Stimulated activated naive CD8-positive, alpha-beta T cell treated with anti-CD3 and anti-CD28 coated beads, Interleukin-15, Interleukin-2, amounts not matched to agents 100 U/mL and 50 U/mL, for 24 hours (primary cell): Measurements from ENCODE around the gene PBX4.
A peak's percentile ranks its signal among the peaks of the same experiment; 100 is the strongest.
"Not testable (repeated sequence)": the region's sequence is repeated elsewhere in the genome, so short reads cannot be mapped to it uniquely, and the experiment has no call there.

Source experiments
- ATAC-seq: fragments of 150-1000 bp; cut with Tn5 transposase; one replicate; pipeline ENCODE4 v1.10.0; 2021
- DNase-seq: peaks from one replicate; pipeline ENCODE4 v3.0.0; 2021

The PBX4 gene

GRCh38 chr19:19626516-19627472, 8.3 kb upstream of the PBX4 start:
- no peak for ATAC-seq

DNA sequence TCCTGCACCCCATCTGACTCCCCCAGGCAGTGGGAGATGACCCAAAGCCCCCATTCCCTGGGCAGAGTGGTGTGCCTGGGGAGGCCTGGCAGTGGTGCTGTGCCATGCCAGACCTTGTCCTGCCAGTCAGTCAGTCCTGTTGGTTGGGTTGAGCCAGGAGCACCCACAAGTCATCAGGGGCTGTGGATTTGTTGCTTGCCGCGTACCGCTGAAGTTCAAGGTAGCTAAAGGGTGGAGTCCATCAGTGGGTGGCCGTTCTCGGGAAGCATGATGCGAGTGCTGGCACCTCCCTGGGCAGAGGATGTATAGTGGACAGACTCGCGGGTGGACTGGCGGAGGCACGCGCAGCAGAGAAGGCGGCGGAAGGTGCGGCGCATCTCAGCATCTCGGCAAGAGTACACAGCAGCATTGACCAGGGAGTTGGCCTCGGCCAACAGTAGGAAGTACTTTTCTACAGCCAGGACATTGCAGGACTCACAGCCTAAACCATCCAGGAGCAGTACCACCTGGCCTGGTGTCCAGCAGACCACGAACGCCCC, 5.6 kb upstream of the PBX4 start:
- no peak for ATAC-seq
- no peak for DNase-seq

More at GRCh38 chr19:19626516-19627472, 8.3 kb upstream of the PBX4 start:
- no peak for DNase-seq

GRCh38 chr19:19623383-19623782, 4.9 kb upstream of the PBX4 start:
- no peak for DNase-seq
- no peak for ATAC-seq

DNA sequence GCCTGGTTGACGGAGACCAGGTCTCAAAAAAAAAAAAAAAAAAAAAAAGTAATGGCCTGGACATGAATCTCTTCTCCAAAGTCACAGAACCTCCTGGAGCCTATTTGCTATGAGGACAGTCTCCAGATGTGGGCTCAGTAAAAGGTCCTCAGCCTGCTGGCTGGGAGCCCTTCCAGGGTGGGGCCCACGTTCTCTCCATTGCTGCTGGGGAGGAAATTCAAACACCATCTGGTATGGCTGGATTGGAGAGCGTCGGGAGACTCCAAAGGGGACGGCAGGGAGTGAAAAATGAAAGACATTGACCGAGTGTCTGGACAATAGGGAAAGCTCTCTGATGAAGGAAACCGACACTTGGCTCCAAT, 1.3 kb upstream of the PBX4 start:
- no peak for DNase-seq
- ATAC-seq = no peak

DNA sequence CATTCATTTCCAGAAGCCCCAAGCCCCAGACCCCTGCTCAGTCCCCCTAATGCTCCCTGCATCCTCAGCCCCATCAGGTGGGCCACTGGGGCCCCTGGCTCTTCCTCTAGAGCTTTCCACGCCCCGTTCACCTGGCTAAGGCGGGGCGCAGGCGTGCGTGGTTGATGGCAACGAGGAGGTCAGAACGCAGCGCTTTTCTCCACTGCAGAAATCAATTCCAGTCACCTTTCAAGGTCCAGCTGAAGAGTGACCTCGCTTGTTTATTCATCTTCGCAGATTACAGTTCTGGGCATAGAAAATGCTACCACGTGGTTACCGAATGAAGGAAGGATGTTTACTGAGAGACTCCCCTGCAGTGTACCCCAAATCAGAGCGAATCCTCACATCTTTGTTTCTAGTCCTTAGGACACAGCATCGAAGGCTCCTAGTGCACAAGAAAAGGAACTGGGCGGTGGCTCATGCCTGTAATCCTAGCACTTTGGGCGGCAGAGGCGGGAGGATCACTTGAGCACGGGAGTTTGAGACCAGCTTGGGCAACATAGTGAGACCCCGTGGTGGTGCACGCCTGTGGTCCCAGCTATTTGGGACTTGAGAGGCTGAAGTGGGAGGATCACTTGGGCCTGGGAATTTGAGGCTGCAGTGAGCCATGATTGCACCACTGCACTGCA, 828 bp upstream of the PBX4 start:
- no peak for DNase-seq
- ATAC-seq = no peak

DNA sequence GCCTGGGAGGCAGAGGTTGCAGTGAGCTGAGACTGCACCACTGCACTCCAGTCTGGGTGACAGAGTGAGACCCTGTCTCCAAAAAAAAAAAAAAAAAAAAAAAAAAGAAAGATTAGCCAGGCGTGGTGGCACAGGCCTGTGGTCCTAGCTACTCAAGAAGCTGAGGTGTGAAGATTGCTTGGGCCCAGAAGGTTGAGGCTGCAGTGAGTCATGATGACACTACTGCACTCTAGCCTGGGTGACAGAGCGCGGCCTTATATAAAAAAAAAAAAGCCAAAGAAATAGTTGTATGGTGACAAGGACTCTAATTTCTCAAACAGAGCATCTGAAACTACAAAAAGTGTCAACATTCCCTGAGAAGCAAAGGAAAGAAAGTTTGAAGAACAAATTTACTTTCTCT, 3.4 kb downstream of the PBX4 start:
- DNase-seq (peak; percentile 49), ATAC-seq (peak; percentile 70)

DNA sequence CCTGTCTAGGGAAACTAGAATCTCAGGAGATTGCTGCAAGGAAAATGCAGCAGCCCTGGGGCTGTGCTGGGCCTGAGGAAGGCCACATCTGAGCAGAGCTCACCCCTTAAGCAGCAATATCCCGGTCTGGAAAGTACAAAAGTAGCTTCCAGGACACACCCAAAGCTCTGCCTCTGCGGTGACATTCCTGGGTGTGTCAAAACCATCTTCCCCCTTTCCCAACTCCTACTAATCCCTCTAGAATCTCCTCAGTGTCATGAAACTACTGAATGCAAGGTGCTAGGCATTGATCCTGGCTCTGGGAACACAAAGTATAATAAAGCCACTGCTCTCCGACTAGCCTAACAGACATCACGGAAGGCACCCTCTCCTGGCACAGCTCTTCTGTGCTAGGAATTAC, 5.0 kb downstream of the PBX4 start:
- ATAC-seq (no peak), DNase-seq (no peak)

GRCh38 chr19:19610376-19611202, 7.9 kb downstream of the PBX4 start:
- ATAC-seq (no peak), DNase-seq (no peak)

GRCh38 chr19:19606686-19607085, 11.8 kb downstream of the PBX4 start:
- ATAC-seq = not testable (repeated sequence)

GRCh38 chr19:19606021-19606420, 12.5 kb downstream of the PBX4 start:
- ATAC-seq = peak; percentile 70
- DNase-seq = no peak

More at GRCh38 chr19:19606686-19607085, 11.8 kb downstream of the PBX4 start:
- DNase-seq = not testable (repeated sequence)

- DNase-seq = no peak
- ATAC-seq = no peak
These were observed 15.7 kb downstream of the PBX4 start for GRCh38 chr19:19602713-19603324.

GRCh38 chr19:19602136-19602712, 16.3 kb downstream of the PBX4 start:
- no peak for ATAC-seq
- no peak for DNase-seq

DNA sequence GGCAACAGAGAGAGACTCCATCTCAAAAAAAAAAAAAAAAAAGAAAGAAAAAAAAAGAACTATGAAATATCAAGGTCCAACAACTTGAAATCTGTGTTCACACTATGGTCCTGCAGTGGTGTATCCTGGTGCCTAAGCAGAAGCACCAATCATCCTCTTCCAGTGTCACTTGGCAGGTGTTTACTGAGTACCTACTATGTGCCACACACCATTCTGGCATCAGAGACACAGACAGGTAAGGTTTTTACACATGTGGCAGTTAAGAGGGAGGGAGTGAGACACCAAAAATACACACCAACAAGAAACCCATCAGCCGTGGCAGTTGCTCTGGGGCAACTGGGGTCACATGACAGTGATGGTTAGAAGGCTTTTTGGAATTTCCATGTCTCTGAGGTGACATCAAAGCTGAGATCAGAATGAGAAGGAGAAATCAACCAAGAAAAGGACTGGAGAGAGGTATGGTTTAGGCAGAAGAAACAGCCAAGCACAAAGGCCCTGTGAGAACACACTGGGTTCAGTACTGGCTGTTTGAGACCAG, 17.6 kb downstream of the PBX4 start:
- ATAC-seq = no peak
- DNase-seq = no peak

DNA sequence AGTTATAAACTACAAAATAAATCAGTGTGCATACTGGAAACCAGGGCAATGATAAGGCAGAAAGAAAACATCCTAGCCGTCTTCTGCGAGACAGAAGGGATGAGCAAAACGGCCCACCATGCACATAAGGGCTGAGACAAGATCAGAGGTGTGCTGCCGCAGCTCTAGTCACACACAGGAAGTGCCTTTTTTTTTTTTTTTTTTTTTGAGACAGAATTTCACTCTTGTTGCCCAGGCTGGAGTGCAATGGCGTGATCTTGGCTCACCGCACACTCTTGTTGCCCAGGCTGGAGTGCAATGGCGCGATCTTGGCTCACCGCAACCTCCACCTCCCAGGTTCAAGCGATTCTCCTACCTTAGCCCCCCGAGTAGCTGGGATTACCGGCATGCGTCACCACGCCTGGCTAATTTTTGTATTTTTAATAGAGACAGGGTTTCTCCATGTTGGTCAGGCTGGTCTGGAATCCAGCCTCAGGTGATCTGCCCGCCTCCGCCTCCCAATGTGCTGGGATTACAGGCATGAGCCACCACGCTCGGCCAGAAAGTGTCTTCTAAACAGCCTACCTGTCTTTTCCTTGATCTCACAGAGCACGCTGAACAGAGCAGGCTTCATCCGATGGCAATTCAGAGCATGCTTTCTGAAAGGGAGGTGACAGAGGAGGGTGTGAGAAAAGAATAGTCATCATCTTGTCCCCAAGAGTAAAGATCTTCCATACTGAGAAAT, 19.6 kb downstream of the PBX4 start:
- DNase-seq = peak; percentile 47
- ATAC-seq = peak; percentile 52

GRCh38 chr19:19597809-19598306, 20.6 kb downstream of the PBX4 start:
- ATAC-seq (peak; percentile 78), DNase-seq (peak; percentile 40)

DNA sequence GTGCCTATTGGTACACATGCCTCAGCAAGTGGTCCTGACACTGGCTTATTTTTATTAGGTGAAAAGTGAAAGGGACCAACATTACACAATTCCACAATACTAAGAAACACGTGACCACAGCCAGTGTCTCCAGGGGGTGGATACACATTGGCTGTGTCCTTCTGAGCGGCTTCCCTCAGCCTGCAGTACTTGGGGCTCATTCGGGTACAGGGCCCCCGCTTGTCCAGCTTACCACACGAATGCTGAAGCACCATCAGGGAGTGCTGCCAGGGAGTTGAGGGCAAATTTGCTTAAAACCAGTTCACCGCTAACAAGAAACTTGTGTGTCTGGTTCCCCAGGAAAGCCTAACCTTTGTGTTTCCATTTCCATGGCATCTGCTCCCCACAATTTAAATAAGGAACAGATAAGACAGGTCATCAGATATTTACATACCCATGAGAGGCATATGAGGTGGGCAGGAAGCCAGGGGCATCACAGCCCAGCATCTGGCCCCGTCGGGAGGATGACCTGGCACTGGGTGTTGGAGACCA, 23.3 kb downstream of the PBX4 start:
- DNase-seq (no peak), ATAC-seq (no peak)

- DNase-seq (no peak), ATAC-seq (no peak)
These were observed 24.1 kb downstream of the PBX4 start for GRCh38 chr19:19594381-19594780.

- ATAC-seq = no peak
- no peak for DNase-seq
These were observed 25.8 kb downstream of the PBX4 start for GRCh38 chr19:19592690-19593089.

- DNase-seq (peak; percentile 65), ATAC-seq (peak; percentile 91)
These were observed 27.2 kb downstream of the PBX4 start for GRCh38 chr19:19591133-19591825.
